ENCODE measurements around the gene GRPEL1. TPM values are rescaled to one million over a fixed set of nuclear protein-coding genes. Genes with fewer than 3 reads are reported as not detected.
A peak's percentile ranks its signal among the peaks of the same experiment; 100 is the strongest.

Gene GRPEL1
- polyA plus RNA-seq, 3 donors = 44.1 to 49.6 (median 45.4) TPM

- Mint-ChIP-seq H3K4me1 (peaks cover 25% of the 10 kb centered on the region), H3K9me3 (peaks cover 0 to 3% (median 0%) of the 10 kb centered on the region in 7 donors), H3K27ac (peak overlapping the region in 1 of 7 donors; percentile 64), H3K36me3 (no peaks in the 10 kb centered on the region), H3K27me3 (ENCODE audit: low read depth in 3 of 3) (peaks cover 21 to 39% (median 35%) of the 10 kb centered on the region in 3 donors), H3K4me3 (peak overlapping the region; percentile 88 to 95)
- peak overlapping the region; percentile 94 for H3K4me2 ChIP-seq (replicated peaks; ENCODE audit: extremely low read depth, low read length, poor library complexity, severe bottlenecking)
- peaks cover 0 to 21% of the 10 kb centered on the region in 2 donors for H3K27me3 ChIP-seq (ENCODE audit: control insufficient read depth in 2 of 2, insufficient read depth in 2 of 2, low read length in 2 of 2)
- H3K9ac ChIP-seq (ENCODE audit: insufficient read depth, low read length, poor library complexity, severe bottlenecking) = peak overlapping the region; percentile 59
- no peaks in the 10 kb centered on the region for H3K79me2 ChIP-seq (ENCODE audit: insufficient read depth, low read length)
- TF ChIP-seq CTCF (IDR thresholded peaks at IDR 0.05) = peak; percentile 83
- H2AFZ ChIP-seq (ENCODE audit: insufficient read depth, low read depth, low read length, poor library complexity, severe bottlenecking) = peak overlapping the region; percentile 99
- intact Hi-C loops (cut with micrococcal nuclease) = loop anchor here in 1 of 2 donors (10.0 kb wide), 1 partner anchor 527 kb away; the partner anchor contains the start of gene MAN2B2
- H3K36me3 ChIP-seq (replicated peaks in 1 of 2; ENCODE audit: control insufficient read depth in 1 of 2, insufficient read depth in 2 of 2, low read length in 2 of 2) = no peaks in the 10 kb centered on the region
- WGBS (ENCODE audit: insufficient coverage) = 10% methylated on average over 21 of the region's 24 CpGs
- H3K4me3 ChIP-seq (replicated peaks in 1 of 3; ENCODE audit: low read depth in 2 of 3, low read length in 3 of 3) = peak overlapping the region; percentile 2 to 84 (median 21)
- peaks cover 22 to 26% of the 10 kb centered on the region in 2 donors for H3K4me1 ChIP-seq (ENCODE audit: control insufficient read depth in 1 of 2, insufficient read depth in 2 of 2, low read length in 2 of 2)
- no peaks in the 10 kb centered on the region for H4K20me1 ChIP-seq (ENCODE audit: insufficient read depth, low read length)
- peak; percentile 56 to 66 (median 62) for DNase-seq
- no peaks in the 10 kb centered on the region for H3K9me3 ChIP-seq (replicated peaks in 1 of 2; ENCODE audit: control insufficient read depth in 1 of 2, insufficient read depth in 1 of 2, low read length in 2 of 2)
- peak overlapping the region in 1 of 2 donors; percentile 9 for H3K27ac ChIP-seq (ENCODE audit: low read depth in 1 of 2, low read length in 2 of 2)
Measured at GRCh38 chr4:7101692-7102515, 34.0 kb upstream of the GRPEL1 start.

GRCh38 chr4:7096236-7096635 lies 28.4 kb upstream of the GRPEL1 start:
- Histone ChIP-seq H3K79me2 (ENCODE audit: insufficient read depth, low read length) (no peaks in the 10 kb centered on the region), H3K4me2 (replicated peaks; ENCODE audit: extremely low read depth, low read length, poor library complexity, severe bottlenecking) (no peak overlapping the region), H3K36me3 (replicated peaks in 1 of 2; ENCODE audit: control insufficient read depth in 1 of 2, insufficient read depth in 2 of 2, low read length in 2 of 2) (no peaks in the 10 kb centered on the region), H4K20me1 (ENCODE audit: insufficient read depth, low read length) (no peaks in the 10 kb centered on the region), H3K27ac (ENCODE audit: low read depth in 1 of 2, low read length in 2 of 2) (no peak overlapping the region), H3K9ac (ENCODE audit: insufficient read depth, low read length, poor library complexity, severe bottlenecking) (no peak overlapping the region), H3K27me3 (ENCODE audit: control insufficient read depth in 2 of 2, insufficient read depth in 2 of 2, low read length in 2 of 2) (peaks cover 0 to 6% of the 10 kb centered on the region in 2 donors), H3K9me3 (replicated peaks in 1 of 2; ENCODE audit: control insufficient read depth in 1 of 2, insufficient read depth in 1 of 2, low read length in 2 of 2) (no peaks in the 10 kb centered on the region), H3K4me3 (replicated peaks in 1 of 3; ENCODE audit: low read depth in 2 of 3, low read length in 3 of 3) (no peak overlapping the region), H2AFZ (ENCODE audit: insufficient read depth, low read depth, low read length, poor library complexity, severe bottlenecking) (no peak overlapping the region), H3K4me1 (ENCODE audit: control insufficient read depth in 1 of 2, insufficient read depth in 2 of 2, low read length in 2 of 2) (no peaks in the 10 kb centered on the region)
- peaks cover under 1% of the 10 kb centered on the region for H3K4me1 Mint-ChIP-seq
- H3K36me3 Mint-ChIP-seq = no peaks in the 10 kb centered on the region
- intact Hi-C loops (cut with micrococcal nuclease) = no loop called here
- H3K9me3 Mint-ChIP-seq = peaks cover 0 to 2% (median 0%) of the 10 kb centered on the region in 7 donors
- H3K4me3 Mint-ChIP-seq = no peak overlapping the region
- TF ChIP-seq CTCF (IDR thresholded peaks at IDR 0.05) = no peak
- no peak for DNase-seq
- no peak overlapping the region for H3K27ac Mint-ChIP-seq
- peaks cover 16 to 19% (median 18%) of the 10 kb centered on the region in 3 donors for H3K27me3 Mint-ChIP-seq (ENCODE audit: low read depth in 3 of 3)
- 90% methylated on average over 5 of the region's 7 CpGs for WGBS (ENCODE audit: insufficient coverage)

All from CD14-positive monocyte (primary cell).